Measurements from ENCODE around the gene PHACTR3. TPM values are rescaled to one million over a fixed set of nuclear protein-coding genes. Genes with fewer than 3 reads are reported as not detected.

The PHACTR3 gene
- total and polyA plus RNA-seq, 2 of the 8 experiments (the other 6 are each of a cell fraction or from before 2014, with no cell fraction given) = 0.05 to 0.13 TPM

- Histone ChIP-seq H3K27ac (ENCODE audit: low read depth, low read length) (no peak overlapping the region), H2BK12ac (ENCODE audit: low read depth, low read length) (no peak overlapping the region), H3K27me3 (replicated peaks in 1 of 4; ENCODE audit: control insufficient read depth in 3 of 4, extremely low read depth in 1 of 4, insufficient read depth in 3 of 4, low read length in 3 of 4) (no peaks in the 10 kb centered on the region), H3K4me1 (replicated peaks in 1 of 4; ENCODE audit: control insufficient read depth in 3 of 4, insufficient read depth in 4 of 4, low read length in 3 of 4) (no peaks in the 10 kb centered on the region), H3K79me2 (ENCODE audit: control insufficient read depth in 1 of 2, insufficient read depth in 2 of 2, low read length in 2 of 2) (no peaks in the 10 kb centered on the region), H3K23me2 (ENCODE audit: low read depth, low read length) (no peaks in the 10 kb centered on the region), H2BK15ac (ENCODE audit: low read length) (no peak overlapping the region), H2AK5ac (ENCODE audit: low read depth, low read length) (no peak overlapping the region), H3K4me3 (ENCODE audit: extremely low read depth in 1 of 4, insufficient read depth in 2 of 4, low read depth in 3 of 4, low read length in 4 of 4) (no peak overlapping the region), H4K8ac (ENCODE audit: extremely low read depth, insufficient read depth, low read length) (no peak overlapping the region), H3K14ac (ENCODE audit: insufficient read length) (no peak overlapping the region), H4K91ac (replicated peaks; ENCODE audit: insufficient read length, low read length) (no peak overlapping the region), H4K5ac (ENCODE audit: insufficient read length, low read depth, low read length) (no peak overlapping the region), H3K9me3 (ENCODE audit: insufficient read depth in 2 of 2, low read depth in 1 of 2, low read length in 1 of 2) (peaks cover 61 to 70% of the 10 kb centered on the region in 2 experiments), H3K79me1 (ENCODE audit: low read depth, low read length) (no peaks in the 10 kb centered on the region), H4K20me1 (replicated peaks in 1 of 2; ENCODE audit: control insufficient read depth in 1 of 2, insufficient read depth in 2 of 2, low read length in 2 of 2) (no peaks in the 10 kb centered on the region), H3K36me3 (ENCODE audit: control insufficient read depth in 2 of 4, insufficient read depth in 4 of 4, low read length in 3 of 4) (no peaks in the 10 kb centered on the region), H3K4ac (replicated peaks; ENCODE audit: insufficient read length, low read depth, low read length) (no peak overlapping the region), H2BK120ac (replicated peaks; ENCODE audit: low read depth, low read length) (no peak overlapping the region), H3K4me2 (ENCODE audit: insufficient read depth in 1 of 2, low read depth in 2 of 2, low read length in 2 of 2) (no peak overlapping the region), H2BK20ac (ENCODE audit: low read length) (no peak overlapping the region), H2BK5ac (ENCODE audit: low read depth, low read length) (no peak overlapping the region), H3K18ac (ENCODE audit: extremely low read depth, low read length) (no peak overlapping the region), H3K9ac (replicated peaks in 1 of 4; ENCODE audit: extremely low read depth in 1 of 4, low read depth in 3 of 4, low read length in 3 of 4) (no peak overlapping the region), H3K23ac (ENCODE audit: insufficient read length) (no peak overlapping the region), H2AFZ (ENCODE audit: low read length) (no peak overlapping the region), H3K56ac (replicated peaks; ENCODE audit: insufficient read length, low read depth, low read length) (no peak overlapping the region)
- DNase-seq (ENCODE audit: low read depth in 1 of 2, low spot score in 2 of 2) (no peak), FAIRE-seq (no peak)
- WGBS, 2 experiments (ENCODE audit: extremely low coverage in 1 of 2, insufficient coverage in 1 of 2, insufficient read length in 1 of 2, insufficient replicate concordance in 2 of 2, low coverage in 1 of 2, low lambda C conversion rate in 2 of 2, missing lambda C conversion rate in 1 of 2) = 100% methylated on average over 1 of the region's 1 CpG; no CpG with 5 or more reads in 1 of the 2 experiments
- ChIA-PET CTCF (ENCODE audit: partially characterized antibody) (interaction anchor here (1.3 kb wide), 1 partner anchor 9 kb away, joined by 4 read pairs; no protein-coding TSS in a partner anchor), POLR2A (ENCODE audit: partially characterized antibody) (no interaction called here)
- TF ChIP-seq GTF2F1 (IDR thresholded peaks at IDR 0.05; ENCODE audit: borderline replicate concordance, low read depth, low read length) (no peak), ASH2L (IDR thresholded peaks at IDR 0.05; ENCODE audit: low read length) (no peak), MAX (IDR thresholded peaks at IDR 0.05) (no peak), KDM4A (IDR thresholded peaks at IDR 0.05; ENCODE audit: low read depth, low read length, severe bottlenecking) (no peak), EP300 (IDR thresholded peaks at IDR 0.05; ENCODE audit: borderline replicate concordance in 1 of 2, low read depth in 2 of 2, low read length in 2 of 2) (no peak), CREB1 (IDR thresholded peaks at IDR 0.05) (no peak), SIRT6 (IDR thresholded peaks at IDR 0.05; ENCODE audit: low read length) (no peak), POLR2AphosphoS5 (IDR thresholded peaks at IDR 0.05; ENCODE audit: low read depth, low read length) (no peak), RFX5 (IDR thresholded peaks at IDR 0.05; ENCODE audit: borderline replicate concordance, low read depth, low read length) (no peak), USF2 (IDR thresholded peaks at IDR 0.05; ENCODE audit: low read length) (no peak), KDM1A (IDR thresholded peaks at IDR 0.05; ENCODE audit: borderline replicate concordance, low read length) (no peak), E2F6 (IDR thresholded peaks at IDR 0.05) (no peak), SP1 (IDR thresholded peaks at IDR 0.05; ENCODE audit: low read depth, low read length) (no peak)
Measured at GRCh38 chr20:59792300-59792699, 188.0 kb downstream of the PHACTR3 start.
